Measurements from ENCODE around the gene RNF148.

DNA sequence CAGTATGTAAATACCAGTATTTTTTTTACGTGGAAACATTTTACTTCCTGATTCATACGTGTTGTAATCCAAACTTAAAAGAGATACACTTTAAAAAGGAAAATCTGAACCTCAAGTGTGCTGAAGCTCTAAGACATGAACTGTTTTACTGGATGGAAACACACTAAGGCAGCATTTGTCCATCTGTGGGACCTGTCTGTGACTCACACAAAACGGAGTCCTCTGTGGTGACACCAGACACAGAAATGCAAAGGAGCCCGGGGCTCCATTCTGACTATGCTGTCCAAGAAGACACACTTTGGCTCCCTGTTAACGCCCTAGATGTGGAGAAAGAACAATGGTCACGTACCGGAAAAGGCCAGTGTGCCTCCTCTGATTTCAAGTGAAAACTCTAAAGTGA, 27.7 kb downstream of the RNF148 start:
- TF ChIP-seq, protein P1, sequence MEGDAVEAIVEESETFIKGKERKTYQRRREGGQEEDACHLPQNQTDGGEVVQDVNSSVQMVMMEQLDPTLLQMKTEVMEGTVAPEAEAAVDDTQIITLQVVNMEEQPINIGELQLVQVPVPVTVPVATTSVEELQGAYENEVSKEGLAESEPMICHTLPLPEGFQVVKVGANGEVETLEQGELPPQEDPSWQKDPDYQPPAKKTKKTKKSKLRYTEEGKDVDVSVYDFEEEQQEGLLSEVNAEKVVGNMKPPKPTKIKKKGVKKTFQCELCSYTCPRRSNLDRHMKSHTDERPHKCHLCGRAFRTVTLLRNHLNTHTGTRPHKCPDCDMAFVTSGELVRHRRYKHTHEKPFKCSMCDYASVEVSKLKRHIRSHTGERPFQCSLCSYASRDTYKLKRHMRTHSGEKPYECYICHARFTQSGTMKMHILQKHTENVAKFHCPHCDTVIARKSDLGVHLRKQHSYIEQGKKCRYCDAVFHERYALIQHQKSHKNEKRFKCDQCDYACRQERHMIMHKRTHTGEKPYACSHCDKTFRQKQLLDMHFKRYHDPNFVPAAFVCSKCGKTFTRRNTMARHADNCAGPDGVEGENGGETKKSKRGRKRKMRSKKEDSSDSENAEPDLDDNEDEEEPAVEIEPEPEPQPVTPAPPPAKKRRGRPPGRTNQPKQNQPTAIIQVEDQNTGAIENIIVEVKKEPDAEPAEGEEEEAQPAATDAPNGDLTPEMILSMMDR (IDR thresholded peaks at IDR 0.05), result no peak
- no peak for TF ChIP-seq POLR2A (IDR thresholded peaks at IDR 0.05)
